HCT116 (cell line): ENCODE data around the gene BRMS1L. TPM values are rescaled to one million over a fixed set of nuclear protein-coding genes. Genes with fewer than 3 reads are reported as not detected.

Experiments used
- ATAC-seq: fragments of 200-7000 bp; cut with Tn5 transposase; 2 replicates; pipeline ENCODE4 v1.9.1; 2020; ENCODE audit warnings: mild to moderate bottlenecking, moderate library complexity
- BruUV-seq: library from RNA; stranded (reverse); fragments of 400-500 nt; replicated peaks from 2 replicates; lab custom pipeline; 2021; lab: Mats Ljungman, UMichigan
- CTCF ChIA-PET: fragments of 300-600 bp; sonication (Branson Sonifier 250); formaldehyde crosslinking; loops from one replicate; lab custom pipeline; 2021; ENCODE audit warnings: antibody characterized with exemption; lab: Charles Lee
- POLR2A ChIA-PET: fragments of 300-600, 350-600 bp; sonication (Branson Sonifier 250); formaldehyde crosslinking; loops from one replicate; lab custom pipeline; 2021; ENCODE audit warnings: antibody characterized with exemption; lab: Charles Lee
- RAD21 ChIA-PET, 2 experiments: fragments of 300-600 bp; sonication (Branson Sonifier 250); formaldehyde crosslinking; loops; one replicate each; lab custom pipeline; 2023; ENCODE audit warnings: low total read pairs in 2 of 2; ENCODE audit not compliant: uncharacterized antibody in 2 of 2, unreplicated experiment in 2 of 2, low non-redundant PET in 1 of 2; lab: Charles Lee
- DNase-seq: peaks from one replicate; pipeline ENCODE4 v3.0.0-alpha.2; 2010; ENCODE audit warnings: low read depth, low spot score
- H2AFZ ChIP-seq: fragments of 200-600 bp; shearing (Covaris generic), sonication (generic); 2 replicates; pipeline ENCODE4 v1.6.1; 2017; ENCODE audit warnings: low read depth, mixed run types, mixed read lengths, antibody characterized with exemption, low read length; ENCODE audit not compliant: poor library complexity, severe bottlenecking
- H3K27ac ChIP-seq: 2 replicates; pipeline ENCODE4 v1.5.1; 2012; ENCODE audit warnings: low read depth, low read length
- H3K27me3 ChIP-seq: fragments of 200-600 bp; sonication (generic); 2 replicates; pipeline ENCODE4 v1.6.1; 2016; ENCODE audit warnings: mixed run types, low read length, mixed read lengths; ENCODE audit not compliant: insufficient read depth
- H3K36me3 ChIP-seq, 2 experiments: fragments of 200-500 bp in 1 of 2; fragments of 200-600 bp in 1 of 2; sonication (Bioruptor generic) in 1 of 2; sonication (generic) in 1 of 2; 2 replicates each; pipeline versions ENCODE4 v1.5.1 to v1.6.1; 2014 to 2016; ENCODE audit warnings: low read length in 2 of 2, inconsistent platforms in 1 of 2, mixed read lengths in 1 of 2, mixed run types in 1 of 2; ENCODE audit not compliant: insufficient read depth in 2 of 2, control insufficient read depth in 1 of 2
- H3K4me1 ChIP-seq, 2 experiments: fragments of 200-600 bp in 1 of 2; sonication (generic) in 1 of 2; 2 replicates each; pipeline versions ENCODE4 v1.5.1 to v1.6.1; 2012 to 2017; ENCODE audit warnings: low read length in 2 of 2, inconsistent platforms in 1 of 2, mild to moderate bottlenecking in 1 of 2, mixed read lengths in 1 of 2, mixed run types in 1 of 2, moderate library complexity in 1 of 2; ENCODE audit not compliant: insufficient read depth in 2 of 2, control insufficient read depth in 1 of 2
- H3K4me2 ChIP-seq: fragments of 200-600 bp; sonication (generic); 2 replicates; pipeline ENCODE4 v1.6.1; 2017; ENCODE audit warnings: mixed run types, low read length, mixed read lengths
- H3K4me3 ChIP-seq, 2 experiments: fragments of 200-600 bp in 1 of 2; sonication (generic) in 1 of 2; replicated peaks in 1 of 2; 2 replicates each; pipeline ENCODE4 v1.5.1; 2011 to 2016; ENCODE audit warnings: low read length in 2 of 2, control low read depth in 1 of 2, low read depth in 1 of 2, mild to moderate bottlenecking in 1 of 2, mixed read lengths in 1 of 2, mixed run types in 1 of 2
- H3K79me2 ChIP-seq: fragments of 200-600 bp; sonication (generic); 2 replicates; pipeline ENCODE4 v1.6.1; 2017; ENCODE audit warnings: mild to moderate bottlenecking, mixed run types, low read length, moderate library complexity, mixed read lengths; ENCODE audit not compliant: insufficient read depth
- H3K9ac ChIP-seq: fragments of 200-600 bp; sonication (generic); 2 replicates; pipeline ENCODE4 v1.6.1; 2016; ENCODE audit warnings: low read length, mixed read lengths
- H3K9me2 ChIP-seq: fragments of 200-600 bp; sonication (generic), shearing (Covaris generic); 2 replicates; pipeline ENCODE4 v1.6.1; 2017; ENCODE audit warnings: mixed run types, mild to moderate bottlenecking, moderate library complexity; ENCODE audit not compliant: insufficient read depth
- H3K9me3 ChIP-seq, 2 experiments: fragments of 200-500 bp in 1 of 2; fragments of 200-600 bp in 1 of 2; sonication (Bioruptor generic) in 1 of 2; sonication (generic) in 1 of 2; 2 replicates each; pipeline ENCODE4 v1.6.1; 2014 to 2017; ENCODE audit warnings: low read length in 2 of 2, mixed read lengths in 2 of 2, inconsistent platforms in 1 of 2, low read depth in 1 of 2, mild to moderate bottlenecking in 1 of 2, mixed run types in 1 of 2, moderate library complexity in 1 of 2; ENCODE audit not compliant: control insufficient read depth in 1 of 2, insufficient read depth in 1 of 2
- H4K20me1 ChIP-seq: fragments of 200-600 bp; sonication (generic), shearing (Covaris generic); 2 replicates; pipeline ENCODE4 v1.6.1; 2017; ENCODE audit warnings: mixed run types, mild to moderate bottlenecking, moderate library complexity; ENCODE audit not compliant: insufficient read depth
- CBX3 ChIP-seq: IDR thresholded peaks from 2 replicates; pipeline ENCODE4 v1.6.1; 2012; ENCODE audit warnings: low read depth
- CEBPB ChIP-seq: IDR thresholded peaks from 2 replicates; pipeline ENCODE4 v1.6.1; 2012; ENCODE audit warnings: low read depth
- ELF1 ChIP-seq: IDR thresholded peaks from 2 replicates; pipeline ENCODE4 v1.6.1; 2012; ENCODE audit warnings: low read depth, borderline replicate concordance
- FOSL1 ChIP-seq: IDR thresholded peaks from 2 replicates; pipeline ENCODE4 v1.6.1; 2012; ENCODE audit warnings: low read depth
- POLR2A ChIP-seq: IDR thresholded peaks from 2 replicates; pipeline ENCODE4 v1.7.0; 2011; ENCODE audit warnings: borderline replicate concordance; ENCODE audit not compliant: insufficient read depth, insufficient read length; ENCODE audit errors: extremely low read depth
- POLR2AphosphoS5 ChIP-seq: IDR thresholded peaks from 2 replicates; pipeline ENCODE4 v1.6.1; 2011; ENCODE audit warnings: mild to moderate bottlenecking, low read depth, low read length, moderate library complexity
- RAD21 ChIP-seq: IDR thresholded peaks from 2 replicates; pipeline ENCODE4 v1.6.1; 2012; ENCODE audit warnings: low read depth, mild to moderate bottlenecking
- SIN3A ChIP-seq: IDR thresholded peaks from 2 replicates; pipeline ENCODE4 v1.6.1; 2012; ENCODE audit warnings: low read depth
- SP1 ChIP-seq: IDR thresholded peaks from 2 replicates; pipeline ENCODE4 v1.6.1; 2012; ENCODE audit warnings: low read depth
- ZFX ChIP-seq: fragments of 450-650 bp; IDR thresholded peaks from 2 replicates; pipeline ENCODE4 v1.6.1; 2017
- ZNF274 ChIP-seq: fragments of 200-500 bp; sonication (Bioruptor generic); IDR thresholded peaks from 2 replicates; pipeline ENCODE4 v1.6.1; 2014; ENCODE audit warnings: mild to moderate bottlenecking, low read depth, low read length, inconsistent platforms
- intact Hi-C: fragments of 100-400 bp; cut with micrococcal nuclease; formaldehyde crosslinking; loops from 2 replicates; pipeline ENCODE4 v1.10.0; 2022
- total RNA-seq: library from RNA; stranded (reverse); gene quantifications from one replicate; pipeline ENCODE4 v1.2.1, GENCODE V29; 2021; ENCODE audit not compliant: unreplicated experiment
- TF ChIP-seq, protein P1 (sequence below): IDR thresholded peaks from 2 replicates; pipeline ENCODE4 v1.6.1; 2012
- TF ChIP-seq, protein P2 (sequence below): IDR thresholded peaks from 2 replicates; pipeline ENCODE4 v1.6.1; 2011; ENCODE audit warnings: mild to moderate bottlenecking, low read length, moderate library complexity; ENCODE audit not compliant: insufficient replicate concordance; ENCODE audit errors: extremely low read depth

Gene BRMS1L
- total RNA-seq, 1 experiment from 2014 or later = 6.2 TPM

DNA sequence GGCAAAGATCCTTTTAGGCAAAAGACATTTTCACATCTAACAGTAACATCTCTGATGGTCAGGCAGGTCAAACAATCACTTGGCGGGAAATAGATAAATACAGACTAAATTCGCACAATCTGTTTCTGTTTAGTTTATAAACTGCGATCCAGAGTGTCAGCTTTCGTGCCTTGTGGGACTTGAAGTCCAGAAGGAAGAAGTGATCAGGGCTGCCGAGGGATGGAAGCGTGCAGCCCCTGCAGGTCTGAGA, 245 bp upstream of the BRMS1L start:
- Histone ChIP-seq H3K9me2 (no peaks in the 10 kb centered on the region), H3K27ac (no peak overlapping the region; the same call in 1 of the 2 replicates), H3K79me2 (no peaks in the 10 kb centered on the region), H3K9ac (peak overlapping the region; percentile 26; the same call in 1 of the 2 replicates), H3K36me3 (no peaks in the 10 kb centered on the region), H3K4me2 (peak overlapping the region; percentile 93), H4K20me1 (no peaks in the 10 kb centered on the region), H3K4me1 (peaks cover 4 to 20% of the 10 kb centered on the region in 2 experiments), H3K9me3 (no peaks in the 10 kb centered on the region), H2AFZ (peak overlapping the region; percentile 72), H3K27me3 (no peaks in the 10 kb centered on the region), H3K4me3 (peak overlapping the region; percentile 74 to 82)
- RAD21 ChIA-PET = no interaction called here
- BruUV-seq = no TSS peak
- POLR2A ChIA-PET = interaction anchor here (1.0 to 1.7 kb wide), 6 partner anchors 8 to 387 kb away, joined by 3 to 14 read pairs (median 6); partner anchors contain the start of gene RALGAPA1
- intact Hi-C loops = no loop called here
- no peak for DNase-seq
- no peak for ATAC-seq
- TF ChIP-seq POLR2A (no peak), ZNF274 (no peak), POLR2AphosphoS5 (no peak), RAD21 (no peak), FOSL1 (no peak), SP1 (no peak), CEBPB (no peak), SIN3A (no peak), ZFX (no peak), CBX3 (no peak; the same call in 1 of the 2 replicates), ELF1 (no peak)
- TF ChIP-seq, protein P1, sequence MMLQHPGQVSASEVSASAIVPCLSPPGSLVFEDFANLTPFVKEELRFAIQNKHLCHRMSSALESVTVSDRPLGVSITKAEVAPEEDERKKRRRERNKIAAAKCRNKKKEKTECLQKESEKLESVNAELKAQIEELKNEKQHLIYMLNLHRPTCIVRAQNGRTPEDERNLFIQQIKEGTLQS = no peak
- TF ChIP-seq, protein P2, sequence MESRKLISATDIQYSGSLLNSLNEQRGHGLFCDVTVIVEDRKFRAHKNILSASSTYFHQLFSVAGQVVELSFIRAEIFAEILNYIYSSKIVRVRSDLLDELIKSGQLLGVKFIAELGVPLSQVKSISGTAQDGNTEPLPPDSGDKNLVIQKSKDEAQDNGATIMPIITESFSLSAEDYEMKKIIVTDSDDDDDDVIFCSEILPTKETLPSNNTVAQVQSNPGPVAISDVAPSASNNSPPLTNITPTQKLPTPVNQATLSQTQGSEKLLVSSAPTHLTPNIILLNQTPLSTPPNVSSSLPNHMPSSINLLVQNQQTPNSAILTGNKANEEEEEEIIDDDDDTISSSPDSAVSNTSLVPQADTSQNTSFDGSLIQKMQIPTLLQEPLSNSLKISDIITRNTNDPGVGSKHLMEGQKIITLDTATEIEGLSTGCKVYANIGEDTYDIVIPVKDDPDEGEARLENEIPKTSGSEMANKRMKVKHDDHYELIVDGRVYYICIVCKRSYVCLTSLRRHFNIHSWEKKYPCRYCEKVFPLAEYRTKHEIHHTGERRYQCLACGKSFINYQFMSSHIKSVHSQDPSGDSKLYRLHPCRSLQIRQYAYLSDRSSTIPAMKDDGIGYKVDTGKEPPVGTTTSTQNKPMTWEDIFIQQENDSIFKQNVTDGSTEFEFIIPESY = no peak
- CTCF ChIA-PET = interaction anchor here (0.8 to 2.2 kb wide), 5 partner anchors 8 to 17 kb away, joined by 4 to 15 read pairs (median 7); partner anchors contain the start of gene RALGAPA1
